ENCODE data around the gene FATE1. TPM values are rescaled to one million over a fixed set of nuclear protein-coding genes. Genes with fewer than 3 reads are reported as not detected.

The FATE1 gene
- total and polyA plus RNA-seq, 2 donors (not counting 1 experiment from before 2014, with no cell fraction given): not detected

GRCh38 chrX:151765026-151765425 is 49.2 kb downstream of the FATE1 start:
- no peaks in the 10 kb centered on the region for H3K79me2 ChIP-seq (ENCODE audit: control insufficient read depth, insufficient read depth, low read length)
- H3K36me3 ChIP-seq (ENCODE audit: control insufficient read depth, insufficient read depth, low read length): no peaks in the 10 kb centered on the region

GRCh38 chrX:151771726-151772125 is 55.9 kb downstream of the FATE1 start:
- Histone ChIP-seq H3K4me1 (ENCODE audit: control insufficient read depth, extremely low read depth, insufficient read depth, low read length) (no peaks in the 10 kb centered on the region), H3K27me3 (ENCODE audit: control insufficient read depth, insufficient read depth, low read length) (no peaks in the 10 kb centered on the region), H3K9ac (ENCODE audit: insufficient read depth, low read length) (no peak overlapping the region), H3K4me3 (replicated peaks in 1 of 4; ENCODE audit: control extremely low read depth in 1 of 4, insufficient read depth in 1 of 4, low read depth in 3 of 4, low read length in 4 of 4) (no peak overlapping the region), H3K36me3 (ENCODE audit: control insufficient read depth, insufficient read depth, low read length) (no peaks in the 10 kb centered on the region), H4K20me1 (ENCODE audit: control insufficient read depth, extremely low read depth, insufficient read depth, low read length) (no peaks in the 10 kb centered on the region), H2AFZ (ENCODE audit: low read length) (no peak overlapping the region), H3K9me3 (ENCODE audit: control insufficient read depth, insufficient read depth, low read depth, low read length) (no peaks in the 10 kb centered on the region), H3K79me2 (ENCODE audit: control insufficient read depth, insufficient read depth, low read length) (no peaks in the 10 kb centered on the region), H3K4me2 (ENCODE audit: extremely low read depth, insufficient read depth, low read length) (no peak overlapping the region), H3K27ac (ENCODE audit: insufficient read depth, low read length) (no peak overlapping the region)
- TF ChIP-seq CTCF (conservative IDR thresholded peaks at IDR 0.05 in 1 of 2, IDR thresholded peaks at IDR 0.05 in 1 of 2; ENCODE audit: low read depth in 1 of 2, low read length in 2 of 2) (no peak), EZH2 (IDR thresholded peaks at IDR 0.05; ENCODE audit: low read length, missing control alignments) (no peak)
- no peak for DNase-seq (ENCODE audit: low read depth in 2 of 2)

More at GRCh38 chrX:151765026-151765425, 49.2 kb downstream of the FATE1 start:
- no peak for DNase-seq (ENCODE audit: low read depth in 2 of 2)
- TF ChIP-seq CTCF (conservative IDR thresholded peaks at IDR 0.05 in 1 of 2, IDR thresholded peaks at IDR 0.05 in 1 of 2; ENCODE audit: low read depth in 1 of 2, low read length in 2 of 2): no peak
- no peak for TF ChIP-seq EZH2 (IDR thresholded peaks at IDR 0.05; ENCODE audit: low read length, missing control alignments)
- Histone ChIP-seq H3K9me3 (ENCODE audit: control insufficient read depth, insufficient read depth, low read depth, low read length) (no peaks in the 10 kb centered on the region), H3K4me1 (ENCODE audit: control insufficient read depth, extremely low read depth, insufficient read depth, low read length) (no peaks in the 10 kb centered on the region), H3K4me3 (replicated peaks in 1 of 4; ENCODE audit: control extremely low read depth in 1 of 4, insufficient read depth in 1 of 4, low read depth in 3 of 4, low read length in 4 of 4) (no peak overlapping the region), H2AFZ (ENCODE audit: low read length) (no peak overlapping the region), H3K27me3 (ENCODE audit: control insufficient read depth, insufficient read depth, low read length) (no peaks in the 10 kb centered on the region), H4K20me1 (ENCODE audit: control insufficient read depth, extremely low read depth, insufficient read depth, low read length) (no peaks in the 10 kb centered on the region), H3K9ac (ENCODE audit: insufficient read depth, low read length) (no peak overlapping the region), H3K27ac (ENCODE audit: insufficient read depth, low read length) (no peak overlapping the region), H3K4me2 (ENCODE audit: extremely low read depth, insufficient read depth, low read length) (no peak overlapping the region)

Other genes starting within 250 kb of the FATE1 start
- not detected in 2 replicates for gene PASD1, start 152.4 kb upstream of the FATE1 start, total RNA-seq
- gene PASD1, start 152.4 kb upstream of the FATE1 start, polyA plus RNA-seq: not detected in 2 replicates
- 0.66 and 1.0 TPM in 2 replicates for gene PRRG3, start 20.6 kb upstream of the FATE1 start, total RNA-seq
- gene PRRG3, start 20.6 kb upstream of the FATE1 start, polyA plus RNA-seq: 0.03 TPM in 1 of 2 replicates, not detected in the other
- not detected in 2 replicates for gene CNGA2, start 18.7 kb downstream of the FATE1 start, total RNA-seq
- gene CNGA2, start 18.7 kb downstream of the FATE1 start, polyA plus RNA-seq: not detected in 2 replicates
- not detected in 2 replicates for gene MAGEA4, start 196.9 kb downstream of the FATE1 start, total RNA-seq
- gene MAGEA4, start 196.9 kb downstream of the FATE1 start, polyA plus RNA-seq: not detected in 2 replicates

Data from fibroblast of lung (primary cell).